T-helper 22 cell (primary cell): ENCODE measurements around the gene PDE6D.

ENCODE experiments used
- DNase-seq: peaks from one replicate; pipeline ENCODE4 v3.0.0-alpha.2; 2020; ENCODE audit warnings: low read depth

PDE6D gene

DNA sequence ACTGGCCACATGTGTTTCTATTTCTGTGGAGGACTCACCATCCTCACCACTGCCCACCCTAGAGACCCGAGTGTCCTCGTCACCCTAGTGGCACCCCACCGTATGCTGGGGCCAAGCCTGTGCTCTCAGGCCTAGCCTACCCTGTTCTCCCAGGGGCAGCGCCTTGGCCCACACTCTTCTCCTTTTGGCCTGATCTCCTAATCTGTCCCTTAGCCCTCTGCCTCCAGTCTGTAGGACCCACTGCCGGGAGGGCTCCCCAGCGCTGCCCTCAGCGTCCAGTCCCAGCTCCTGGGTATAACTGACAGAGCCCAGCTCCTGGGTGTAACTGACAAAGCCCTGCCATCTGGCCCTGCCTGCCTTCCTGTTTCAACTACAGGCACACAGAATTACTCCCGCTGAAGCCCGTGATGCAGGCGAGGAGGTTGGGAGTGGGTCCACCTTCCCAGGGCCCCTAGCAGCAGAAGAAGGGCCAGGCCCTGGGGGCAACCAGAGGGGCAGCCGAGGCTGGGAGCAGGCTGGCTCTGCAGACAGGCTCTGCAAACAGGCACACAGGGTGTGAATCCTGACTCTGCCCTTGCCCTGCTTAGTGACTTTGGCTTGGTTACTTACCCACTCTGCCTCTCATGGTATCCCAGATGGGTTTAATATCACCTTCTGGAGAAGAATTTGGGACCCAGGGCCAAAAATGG lies 98.3 kb downstream of the PDE6D start:
- DNase-seq, result no peak
